ENCODE measurements around the gene TBC1D5. TPM values are rescaled to one million over a fixed set of nuclear protein-coding genes. Genes with fewer than 3 reads are reported as not detected.

The TBC1D5 gene
- total RNA-seq, 1 experiment from 2014 or later: 33.9 TPM

DNA sequence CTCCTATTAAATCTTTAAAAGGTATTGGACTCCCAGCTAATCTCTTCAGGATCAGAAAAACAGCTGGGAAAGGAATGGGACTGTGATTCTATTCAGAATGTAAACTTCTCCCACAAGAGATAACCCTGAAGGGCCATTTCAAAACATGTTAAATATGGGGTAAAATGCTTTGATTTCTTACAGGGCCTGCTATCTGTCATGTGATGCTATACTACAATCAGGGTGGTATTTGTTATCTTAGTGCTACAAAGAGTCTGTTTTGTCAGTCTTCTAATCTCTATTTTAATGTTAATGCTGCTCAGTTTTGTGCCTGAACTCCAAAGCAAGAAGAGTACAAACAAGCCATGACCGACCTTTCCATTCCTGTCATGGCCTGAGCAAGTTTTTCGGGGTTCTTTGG lies 186.9 kb downstream of the TBC1D5 start:
- ChIA-PET RAD21 (ENCODE audit: low non-redundant PET in 1 of 2, low total read pairs in 2 of 2, uncharacterized antibody in 2 of 2, unreplicated experiment in 2 of 2) (no interaction called here), POLR2A (no interaction called here), CTCF (no interaction called here)
- Histone ChIP-seq H4K20me1 (ENCODE audit: insufficient read depth) (no peaks in the 10 kb centered on the region), H3K79me2 (ENCODE audit: insufficient read depth, low read length) (no peaks in the 10 kb centered on the region), H3K27ac (ENCODE audit: low read depth, low read length) (no peak overlapping the region), H3K36me3 (ENCODE audit: control insufficient read depth in 1 of 2, insufficient read depth in 2 of 2, low read length in 2 of 2) (no peaks in the 10 kb centered on the region), H3K9me3 (ENCODE audit: control insufficient read depth in 1 of 2, insufficient read depth in 1 of 2, low read depth in 1 of 2, low read length in 2 of 2) (no peaks in the 10 kb centered on the region), H3K4me2 (ENCODE audit: low read length) (no peak overlapping the region), H3K9ac (ENCODE audit: low read length) (no peak overlapping the region), H3K4me3 (replicated peaks in 1 of 2; ENCODE audit: low read depth in 1 of 2, low read length in 2 of 2) (no peak overlapping the region), H2AFZ (ENCODE audit: low read depth, low read length, poor library complexity, severe bottlenecking) (no peak overlapping the region), H3K9me2 (ENCODE audit: insufficient read depth) (no peaks in the 10 kb centered on the region), H3K4me1 (ENCODE audit: control insufficient read depth in 1 of 2, insufficient read depth in 2 of 2, low read length in 2 of 2) (peaks cover 2 to 5% of the 10 kb centered on the region in 2 experiments; a peak in 3 of 4 replicates), H3K27me3 (ENCODE audit: insufficient read depth, low read length) (no peaks in the 10 kb centered on the region)
- intact Hi-C loops (cut with micrococcal nuclease): no loop called here
- TF ChIP-seq RAD21 (IDR thresholded peaks at IDR 0.05; ENCODE audit: low read depth) (no peak), CBX3 (IDR thresholded peaks at IDR 0.05; ENCODE audit: low read depth) (no peak), EZH2 (IDR thresholded peaks at IDR 0.05) (no peak), TCF7L2 (IDR thresholded peaks at IDR 0.05; ENCODE audit: borderline replicate concordance, extremely low read depth, insufficient read depth, insufficient read length) (no peak), ZNF274 (IDR thresholded peaks at IDR 0.05; ENCODE audit: low read depth, low read length) (no peak)
- TF ChIP-seq, protein P1, sequence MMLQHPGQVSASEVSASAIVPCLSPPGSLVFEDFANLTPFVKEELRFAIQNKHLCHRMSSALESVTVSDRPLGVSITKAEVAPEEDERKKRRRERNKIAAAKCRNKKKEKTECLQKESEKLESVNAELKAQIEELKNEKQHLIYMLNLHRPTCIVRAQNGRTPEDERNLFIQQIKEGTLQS (IDR thresholded peaks at IDR 0.05): no peak
- no TSS peak for BruUV-seq (replicated peaks)
- ATAC-seq: no peak
- DNase-seq (ENCODE audit: low read depth, low spot score): no peak

DNA sequence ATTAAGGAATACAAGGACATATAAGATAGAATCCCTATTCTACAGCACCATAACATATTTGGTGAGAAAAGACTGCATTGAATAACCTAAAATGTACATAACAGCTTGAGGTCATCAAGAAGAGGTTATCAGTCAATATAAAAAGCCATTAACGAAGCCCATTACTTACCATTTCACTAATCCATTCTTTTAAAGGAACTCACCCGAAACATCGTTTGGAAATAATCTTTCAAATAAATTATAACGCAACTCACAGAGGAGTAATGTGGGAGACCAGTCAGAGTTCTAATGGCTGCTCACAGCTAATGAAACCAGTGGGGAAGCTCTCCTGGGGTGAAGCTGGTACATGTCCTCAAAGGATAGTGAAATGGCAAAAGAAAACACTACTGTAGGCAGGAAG lies 188.4 kb downstream of the TBC1D5 start:
- Histone ChIP-seq H2AFZ (ENCODE audit: low read depth, low read length, poor library complexity, severe bottlenecking) (no peak overlapping the region), H3K27ac (ENCODE audit: low read depth, low read length) (no peak overlapping the region), H3K9me2 (ENCODE audit: insufficient read depth) (no peaks in the 10 kb centered on the region), H3K9ac (ENCODE audit: low read length) (no peak overlapping the region), H4K20me1 (ENCODE audit: insufficient read depth) (no peaks in the 10 kb centered on the region), H3K4me3 (replicated peaks in 1 of 2; ENCODE audit: low read depth in 1 of 2, low read length in 2 of 2) (no peak overlapping the region), H3K9me3 (ENCODE audit: control insufficient read depth in 1 of 2, insufficient read depth in 1 of 2, low read depth in 1 of 2, low read length in 2 of 2) (no peaks in the 10 kb centered on the region), H3K4me1 (ENCODE audit: control insufficient read depth in 1 of 2, insufficient read depth in 2 of 2, low read length in 2 of 2) (peaks cover under 1 to 1% of the 10 kb centered on the region in 2 experiments; a peak in 3 of 4 replicates), H3K4me2 (ENCODE audit: low read length) (no peak overlapping the region), H3K36me3 (ENCODE audit: control insufficient read depth in 1 of 2, insufficient read depth in 2 of 2, low read length in 2 of 2) (no peaks in the 10 kb centered on the region), H3K79me2 (ENCODE audit: insufficient read depth, low read length) (no peaks in the 10 kb centered on the region), H3K27me3 (ENCODE audit: insufficient read depth, low read length) (no peaks in the 10 kb centered on the region)
- DNase-seq (ENCODE audit: low read depth, low spot score): no peak
- intact Hi-C loops (cut with micrococcal nuclease): no loop called here
- ChIA-PET POLR2A (no interaction called here), CTCF (no interaction called here), RAD21 (ENCODE audit: low non-redundant PET in 1 of 2, low total read pairs in 2 of 2, uncharacterized antibody in 2 of 2, unreplicated experiment in 2 of 2) (no interaction called here)
- no peak for ATAC-seq
- BruUV-seq (replicated peaks): no TSS peak
- TF ChIP-seq, protein P2, sequence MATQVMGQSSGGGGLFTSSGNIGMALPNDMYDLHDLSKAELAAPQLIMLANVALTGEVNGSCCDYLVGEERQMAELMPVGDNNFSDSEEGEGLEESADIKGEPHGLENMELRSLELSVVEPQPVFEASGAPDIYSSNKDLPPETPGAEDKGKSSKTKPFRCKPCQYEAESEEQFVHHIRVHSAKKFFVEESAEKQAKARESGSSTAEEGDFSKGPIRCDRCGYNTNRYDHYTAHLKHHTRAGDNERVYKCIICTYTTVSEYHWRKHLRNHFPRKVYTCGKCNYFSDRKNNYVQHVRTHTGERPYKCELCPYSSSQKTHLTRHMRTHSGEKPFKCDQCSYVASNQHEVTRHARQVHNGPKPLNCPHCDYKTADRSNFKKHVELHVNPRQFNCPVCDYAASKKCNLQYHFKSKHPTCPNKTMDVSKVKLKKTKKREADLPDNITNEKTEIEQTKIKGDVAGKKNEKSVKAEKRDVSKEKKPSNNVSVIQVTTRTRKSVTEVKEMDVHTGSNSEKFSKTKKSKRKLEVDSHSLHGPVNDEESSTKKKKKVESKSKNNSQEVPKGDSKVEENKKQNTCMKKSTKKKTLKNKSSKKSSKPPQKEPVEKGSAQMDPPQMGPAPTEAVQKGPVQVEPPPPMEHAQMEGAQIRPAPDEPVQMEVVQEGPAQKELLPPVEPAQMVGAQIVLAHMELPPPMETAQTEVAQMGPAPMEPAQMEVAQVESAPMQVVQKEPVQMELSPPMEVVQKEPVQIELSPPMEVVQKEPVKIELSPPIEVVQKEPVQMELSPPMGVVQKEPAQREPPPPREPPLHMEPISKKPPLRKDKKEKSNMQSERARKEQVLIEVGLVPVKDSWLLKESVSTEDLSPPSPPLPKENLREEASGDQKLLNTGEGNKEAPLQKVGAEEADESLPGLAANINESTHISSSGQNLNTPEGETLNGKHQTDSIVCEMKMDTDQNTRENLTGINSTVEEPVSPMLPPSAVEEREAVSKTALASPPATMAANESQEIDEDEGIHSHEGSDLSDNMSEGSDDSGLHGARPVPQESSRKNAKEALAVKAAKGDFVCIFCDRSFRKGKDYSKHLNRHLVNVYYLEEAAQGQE (IDR thresholded peaks at IDR 0.05; ENCODE audit: low read depth): no peak
- TF ChIP-seq, protein P3, sequence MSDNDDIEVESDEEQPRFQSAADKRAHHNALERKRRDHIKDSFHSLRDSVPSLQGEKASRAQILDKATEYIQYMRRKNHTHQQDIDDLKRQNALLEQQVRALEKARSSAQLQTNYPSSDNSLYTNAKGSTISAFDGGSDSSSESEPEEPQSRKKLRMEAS (IDR thresholded peaks at IDR 0.05): no peak
- TF ChIP-seq, protein P4, sequence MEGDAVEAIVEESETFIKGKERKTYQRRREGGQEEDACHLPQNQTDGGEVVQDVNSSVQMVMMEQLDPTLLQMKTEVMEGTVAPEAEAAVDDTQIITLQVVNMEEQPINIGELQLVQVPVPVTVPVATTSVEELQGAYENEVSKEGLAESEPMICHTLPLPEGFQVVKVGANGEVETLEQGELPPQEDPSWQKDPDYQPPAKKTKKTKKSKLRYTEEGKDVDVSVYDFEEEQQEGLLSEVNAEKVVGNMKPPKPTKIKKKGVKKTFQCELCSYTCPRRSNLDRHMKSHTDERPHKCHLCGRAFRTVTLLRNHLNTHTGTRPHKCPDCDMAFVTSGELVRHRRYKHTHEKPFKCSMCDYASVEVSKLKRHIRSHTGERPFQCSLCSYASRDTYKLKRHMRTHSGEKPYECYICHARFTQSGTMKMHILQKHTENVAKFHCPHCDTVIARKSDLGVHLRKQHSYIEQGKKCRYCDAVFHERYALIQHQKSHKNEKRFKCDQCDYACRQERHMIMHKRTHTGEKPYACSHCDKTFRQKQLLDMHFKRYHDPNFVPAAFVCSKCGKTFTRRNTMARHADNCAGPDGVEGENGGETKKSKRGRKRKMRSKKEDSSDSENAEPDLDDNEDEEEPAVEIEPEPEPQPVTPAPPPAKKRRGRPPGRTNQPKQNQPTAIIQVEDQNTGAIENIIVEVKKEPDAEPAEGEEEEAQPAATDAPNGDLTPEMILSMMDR (IDR thresholded peaks at IDR 0.05 in 2 of 3, conservative IDR thresholded peaks at IDR 0.05 in 1 of 3; ENCODE audit: borderline replicate concordance in 1 of 3, insufficient read depth in 1 of 3, low read depth in 2 of 3, low read length in 2 of 3): no peak
- TF ChIP-seq SIN3A (IDR thresholded peaks at IDR 0.05; ENCODE audit: low read depth) (no peak), JUND (IDR thresholded peaks at IDR 0.05) (no peak), ZNF274 (IDR thresholded peaks at IDR 0.05; ENCODE audit: low read depth, low read length) (no peak), ELF1 (IDR thresholded peaks at IDR 0.05; ENCODE audit: borderline replicate concordance, low read depth) (no peak)
- TF ChIP-seq, protein P5, sequence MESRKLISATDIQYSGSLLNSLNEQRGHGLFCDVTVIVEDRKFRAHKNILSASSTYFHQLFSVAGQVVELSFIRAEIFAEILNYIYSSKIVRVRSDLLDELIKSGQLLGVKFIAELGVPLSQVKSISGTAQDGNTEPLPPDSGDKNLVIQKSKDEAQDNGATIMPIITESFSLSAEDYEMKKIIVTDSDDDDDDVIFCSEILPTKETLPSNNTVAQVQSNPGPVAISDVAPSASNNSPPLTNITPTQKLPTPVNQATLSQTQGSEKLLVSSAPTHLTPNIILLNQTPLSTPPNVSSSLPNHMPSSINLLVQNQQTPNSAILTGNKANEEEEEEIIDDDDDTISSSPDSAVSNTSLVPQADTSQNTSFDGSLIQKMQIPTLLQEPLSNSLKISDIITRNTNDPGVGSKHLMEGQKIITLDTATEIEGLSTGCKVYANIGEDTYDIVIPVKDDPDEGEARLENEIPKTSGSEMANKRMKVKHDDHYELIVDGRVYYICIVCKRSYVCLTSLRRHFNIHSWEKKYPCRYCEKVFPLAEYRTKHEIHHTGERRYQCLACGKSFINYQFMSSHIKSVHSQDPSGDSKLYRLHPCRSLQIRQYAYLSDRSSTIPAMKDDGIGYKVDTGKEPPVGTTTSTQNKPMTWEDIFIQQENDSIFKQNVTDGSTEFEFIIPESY (IDR thresholded peaks at IDR 0.05; ENCODE audit: extremely low read depth, insufficient replicate concordance, low read length): no peak

Measured in HCT116 (cell line).